Aortic smooth muscle cell (primary cell): ENCODE data around the gene GYPA. TPM values are rescaled to one million over a fixed set of nuclear protein-coding genes. Genes with fewer than 3 reads are reported as not detected.

ENCODE experiments used
- total RNA-seq: library from RNA; depleted of rRNA; stranded (reverse); fragments of >200 nt; gene quantifications from 2 replicates; pipeline ENCODE4 v1.2.3, GENCODE V29; 2014

Gene GYPA
- total RNA-seq = not detected in 2 replicates

DNA sequence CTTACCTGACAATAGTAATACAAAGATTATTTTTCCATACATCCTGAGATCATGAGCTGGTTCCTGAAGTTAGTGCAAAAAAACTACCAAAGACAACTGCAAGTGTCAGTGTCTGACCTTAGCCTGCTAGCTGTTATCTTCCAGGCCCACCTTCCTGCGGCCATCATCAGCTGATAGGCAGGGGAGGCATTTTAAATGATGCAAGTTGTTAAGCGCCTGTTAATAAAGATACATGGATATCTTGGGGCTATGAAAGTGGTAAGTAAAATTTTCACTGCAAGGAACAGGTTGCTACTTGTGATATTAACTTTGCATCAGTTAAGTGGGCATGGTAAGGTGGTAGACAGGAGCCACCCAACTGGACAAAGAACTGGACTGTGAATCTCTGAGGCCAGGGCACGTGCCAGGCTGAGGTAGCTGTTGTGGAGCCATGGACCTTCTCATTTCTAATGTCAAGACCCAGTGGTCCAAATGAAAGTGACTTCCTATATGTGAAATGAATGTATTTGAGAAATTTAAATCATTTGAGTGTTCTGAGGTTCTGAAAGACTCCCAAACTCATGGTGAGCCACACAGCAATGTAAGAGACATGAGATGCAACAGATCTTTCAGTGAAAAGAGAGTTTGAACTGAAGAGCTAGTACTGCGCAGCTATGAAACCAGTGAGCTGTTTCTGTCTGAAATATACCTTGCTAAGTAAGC, at the start of gene GYPA:
Gene GYPA, minus strand, starts transcription at position 125 of the 702 bp plus-strand sequence. Its CDS starts 83 bp downstream, at position 42.

Other genes with a start within 250 kb of the GYPA start
- 3.6 and 4.8 TPM in 2 replicates for gene GYPE, start 235.2 kb downstream of the GYPA start, total RNA-seq
- not detected in 2 replicates for gene GYPB, start 121.3 kb downstream of the GYPA start, total RNA-seq